Measurements from ENCODE around the gene HOXB5. TPM values are rescaled to one million over a fixed set of nuclear protein-coding genes. Genes with fewer than 3 reads are reported as not detected.

HOXB5 gene
- total RNA-seq, 2 experiments from 2014 or later = not detected

- H3K27ac Mint-ChIP-seq = no peak overlapping the region
- ChIA-PET POLR2A (no interaction called here), CTCF (interaction anchor here (0.9 to 2.0 kb wide), 7 partner anchors 19 to 278 kb away, joined by 3 to 8 read pairs (median 3); partner anchors contain the start of gene HOXB8)
- no peaks in the 10 kb centered on the region for H3K9me3 Mint-ChIP-seq
- peak overlapping the region; percentile 83 for H3K4me3 Mint-ChIP-seq
- peaks cover 96% of the 10 kb centered on the region for H3K27me3 Mint-ChIP-seq
- H3K4me1 Mint-ChIP-seq = peaks cover 50% of the 10 kb centered on the region
- DNase-seq = no peak
- H3K36me3 Mint-ChIP-seq (ENCODE audit: low read depth) = peaks cover 8% of the 10 kb centered on the region
Measured at GRCh38 chr17:48586355-48587258, 7.0 kb downstream of the HOXB5 start.

- H3K27ac Mint-ChIP-seq = no peak overlapping the region
- H3K9me3 Mint-ChIP-seq = no peaks in the 10 kb centered on the region
- no peak for DNase-seq
- peaks cover 66% of the 10 kb centered on the region for H3K4me1 Mint-ChIP-seq
- CTCF ChIA-PET = interaction anchor here (1.2 to 1.6 kb wide), 2 partner anchors 9 to 80 kb away, joined by 3 to 6 read pairs; no protein-coding TSS in a partner anchor
- H3K36me3 Mint-ChIP-seq (ENCODE audit: low read depth) = peaks cover 7% of the 10 kb centered on the region
- H3K4me3 Mint-ChIP-seq = peak overlapping the region; percentile 17
- POLR2A ChIA-PET = no interaction called here
- H3K27me3 Mint-ChIP-seq = peaks cover 97% of the 10 kb centered on the region
Measured at GRCh38 chr17:48584223-48584741, 9.3 kb downstream of the HOXB5 start.

GRCh38 chr17:48583708-48584222, 9.8 kb downstream of the HOXB5 start:
- peaks cover 11% of the 10 kb centered on the region for H3K36me3 Mint-ChIP-seq (ENCODE audit: low read depth)
- CTCF ChIA-PET = interaction anchor here (1.1 to 1.6 kb wide), 4 partner anchors 9 to 245 kb away, joined by 3 to 6 read pairs (median 3); no protein-coding TSS in a partner anchor
- POLR2A ChIA-PET = interaction anchor here (0.5 kb wide), 1 partner anchor 495 kb away, joined by 5 read pairs; no protein-coding TSS in a partner anchor

GRCh38 chr17:48582750-48583069, 10.9 kb downstream of the HOXB5 start:
- Mint-ChIP-seq H3K36me3 (ENCODE audit: low read depth) (peaks cover 13% of the 10 kb centered on the region), H3K9me3 (no peaks in the 10 kb centered on the region), H3K27ac (no peak overlapping the region), H3K4me1 (peaks cover 70% of the 10 kb centered on the region), H3K4me3 (peak overlapping the region; percentile 51), H3K27me3 (peaks cover 90% of the 10 kb centered on the region)
- ChIA-PET POLR2A (no interaction called here), CTCF (interaction anchor here (0.8 to 1.5 kb wide), 7 partner anchors 27 to 244 kb away, joined by 3 to 5 read pairs (median 3); partner anchors contain the start of gene HOXB9)
- DNase-seq = no peak

More at GRCh38 chr17:48583708-48584222, 9.8 kb downstream of the HOXB5 start:
- Mint-ChIP-seq H3K4me3 (no peak overlapping the region), H3K4me1 (peaks cover 71% of the 10 kb centered on the region), H3K27me3 (peaks cover 97% of the 10 kb centered on the region), H3K27ac (no peak overlapping the region), H3K9me3 (no peaks in the 10 kb centered on the region)
- DNase-seq = no peak

GRCh38 chr17:48579760-48580554, 13.6 kb downstream of the HOXB5 start:
- peaks cover 14% of the 10 kb centered on the region for H3K36me3 Mint-ChIP-seq (ENCODE audit: low read depth)
- no peaks in the 10 kb centered on the region for H3K9me3 Mint-ChIP-seq
- H3K27me3 Mint-ChIP-seq = peaks cover 69% of the 10 kb centered on the region
- CTCF ChIA-PET = no interaction called here
- H3K27ac Mint-ChIP-seq = no peak overlapping the region
- DNase-seq = no peak
- H3K4me3 Mint-ChIP-seq = peak overlapping the region; percentile 86
- H3K4me1 Mint-ChIP-seq = peaks cover 66% of the 10 kb centered on the region
- POLR2A ChIA-PET = interaction anchor here (0.7 kb wide), 1 partner anchor 33 kb away, joined by 3 read pairs; no protein-coding TSS in a partner anchor

- CTCF ChIA-PET = no interaction called here
- H3K27ac Mint-ChIP-seq = no peak overlapping the region
- DNase-seq = no peak
- H3K36me3 Mint-ChIP-seq (ENCODE audit: low read depth) = peaks cover 14% of the 10 kb centered on the region
- POLR2A ChIA-PET = no interaction called here
- peaks cover 65% of the 10 kb centered on the region for H3K4me1 Mint-ChIP-seq
- peaks cover 64% of the 10 kb centered on the region for H3K27me3 Mint-ChIP-seq
- peak overlapping the region; percentile 86 for H3K4me3 Mint-ChIP-seq
- no peaks in the 10 kb centered on the region for H3K9me3 Mint-ChIP-seq
Measured at GRCh38 chr17:48579471-48579759, 14.2 kb downstream of the HOXB5 start.

GRCh38 chr17:48578616-48579470, 14.7 kb downstream of the HOXB5 start:
- H3K36me3 Mint-ChIP-seq (ENCODE audit: low read depth) = peaks cover 14% of the 10 kb centered on the region
- ChIA-PET POLR2A (no interaction called here), CTCF (interaction anchor here (0.6 kb wide), 1 partner anchor 151 kb away, joined by 3 read pairs; no protein-coding TSS in a partner anchor)
- peak overlapping the region; percentile 7 for H3K27ac Mint-ChIP-seq
- H3K4me1 Mint-ChIP-seq = peaks cover 65% of the 10 kb centered on the region
- no peak for DNase-seq
- peaks cover 59% of the 10 kb centered on the region for H3K27me3 Mint-ChIP-seq
- peak overlapping the region; percentile 86 for H3K4me3 Mint-ChIP-seq
- H3K9me3 Mint-ChIP-seq = no peaks in the 10 kb centered on the region

- Mint-ChIP-seq H3K9me3 (no peaks in the 10 kb centered on the region), H3K4me1 (peaks cover 67% of the 10 kb centered on the region), H3K27me3 (peaks cover 56% of the 10 kb centered on the region), H3K36me3 (ENCODE audit: low read depth) (peaks cover 14% of the 10 kb centered on the region), H3K27ac (peak within 1 kb of the TSS; percentile 88), H3K4me3 (peak within 1 kb of the TSS; percentile 86)
- DNase-seq = peak; percentile 76
- ChIA-PET CTCF (interaction anchor here (0.6 kb wide), 1 partner anchor 150 kb away, joined by 3 read pairs; no protein-coding TSS in a partner anchor), POLR2A (no interaction called here)
Measured at GRCh38 chr17:48577946-48578615, 15.5 kb downstream of the HOXB5 start, which contains the start of gene HOXB4. TSS of gene HOXB4 (minus strand) at chr17:48578350. CDS start at chr17:48578319, 31 bp downstream.

GRCh38 chr17:48577330-48577945, 16.1 kb downstream of the HOXB5 start:
- CTCF ChIA-PET = interaction anchor here (0.6 kb wide), 1 partner anchor 92 kb away, joined by 3 read pairs; no protein-coding TSS in a partner anchor
- peak overlapping the region; percentile 79 for H3K4me3 Mint-ChIP-seq
- DNase-seq = no peak
- peak overlapping the region; percentile 66 for H3K27ac Mint-ChIP-seq
- H3K4me1 Mint-ChIP-seq = peaks cover 62% of the 10 kb centered on the region
- H3K27me3 Mint-ChIP-seq = peaks cover 53% of the 10 kb centered on the region
- H3K36me3 Mint-ChIP-seq (ENCODE audit: low read depth) = peaks cover 14% of the 10 kb centered on the region
- POLR2A ChIA-PET = no interaction called here
- no peaks in the 10 kb centered on the region for H3K9me3 Mint-ChIP-seq

GRCh38 chr17:48576479-48577309, 16.9 kb downstream of the HOXB5 start:
- no peak for DNase-seq
- H3K27ac Mint-ChIP-seq = peak overlapping the region; percentile 5
- ChIA-PET CTCF (interaction anchor here (0.6 kb wide), 1 partner anchor 91 kb away, joined by 3 read pairs; no protein-coding TSS in a partner anchor), POLR2A (no interaction called here)
- H3K36me3 Mint-ChIP-seq (ENCODE audit: low read depth) = peaks cover 14% of the 10 kb centered on the region
- H3K4me3 Mint-ChIP-seq = peak overlapping the region; percentile 79
- peaks cover 52% of the 10 kb centered on the region for H3K27me3 Mint-ChIP-seq
- peaks cover 59% of the 10 kb centered on the region for H3K4me1 Mint-ChIP-seq
- H3K9me3 Mint-ChIP-seq = no peaks in the 10 kb centered on the region

Measured in activated CD4-positive, alpha-beta T cell treated with anti-CD3 and anti-CD28 coated beads, Interleukin-2, amount 10 ng/mL, durations not matched to agents 7 days and 5 days (primary cell).